ENCODE data around the gene DNAJB8.

The DNAJB8 gene

GRCh38 chr3:128466840-128467541 is at the start of gene DNAJB8:
Gene DNAJB8 (minus strand): TSS chr3:128466890. CDS start chr3:128463245, 3,645 bp downstream.
- no peak for DNase-seq (ENCODE audit: low read depth, low spot score)

GRCh38 chr3:128515967-128516366 is 49.3 kb upstream of the DNAJB8 start:
- no peak for DNase-seq (ENCODE audit: low read depth, low spot score)

- DNase-seq (ENCODE audit: low read depth, low spot score), result no peak
Observed at GRCh38 chr3:128508852-128509251, 42.2 kb upstream of the DNAJB8 start.

- no peak for DNase-seq (ENCODE audit: low read depth, low spot score)
Observed at GRCh38 chr3:128506754-128507153, 40.1 kb upstream of the DNAJB8 start.

GRCh38 chr3:128505771-128506170 is 39.1 kb upstream of the DNAJB8 start:
- no peak for DNase-seq (ENCODE audit: low read depth, low spot score)

- DNase-seq (ENCODE audit: low read depth, low spot score), result no peak
Observed at GRCh38 chr3:128504963-128505730, 38.5 kb upstream of the DNAJB8 start.

- DNase-seq (ENCODE audit: low read depth, low spot score), result no peak
Observed at GRCh38 chr3:128504533-128504915, 37.8 kb upstream of the DNAJB8 start.

GRCh38 chr3:128503751-128504532 is 37.3 kb upstream of the DNAJB8 start:
- DNase-seq (ENCODE audit: low read depth, low spot score), result no peak

GRCh38 chr3:128503164-128503651 is 36.5 kb upstream of the DNAJB8 start:
- DNase-seq (ENCODE audit: low read depth, low spot score), result no peak

- DNase-seq (ENCODE audit: low read depth, low spot score), result no peak
Observed at GRCh38 chr3:128502712-128503111, 36.0 kb upstream of the DNAJB8 start.

GRCh38 chr3:128501431-128501830 is 34.7 kb upstream of the DNAJB8 start:
- DNase-seq (ENCODE audit: low read depth, low spot score), result no peak

- DNase-seq (ENCODE audit: low read depth, low spot score), result no peak
Observed at GRCh38 chr3:128500556-128500955, 33.9 kb upstream of the DNAJB8 start.

- DNase-seq (ENCODE audit: low read depth, low spot score), result no peak
Observed at GRCh38 chr3:128499724-128500275, 33.1 kb upstream of the DNAJB8 start.

- DNase-seq (ENCODE audit: low read depth, low spot score), result no peak
Observed at GRCh38 chr3:128498901-128499530, 32.3 kb upstream of the DNAJB8 start.

- no peak for DNase-seq (ENCODE audit: low read depth, low spot score)
Observed at GRCh38 chr3:128498127-128498626, 31.5 kb upstream of the DNAJB8 start.

- no peak for DNase-seq (ENCODE audit: low read depth, low spot score)
Observed at GRCh38 chr3:128497305-128498126, 30.8 kb upstream of the DNAJB8 start.

GRCh38 chr3:128496602-128497304 is 30.1 kb upstream of the DNAJB8 start:
- DNase-seq (ENCODE audit: low read depth, low spot score), result no peak

- no peak for DNase-seq (ENCODE audit: low read depth, low spot score)
Observed at GRCh38 chr3:128496019-128496601, 29.4 kb upstream of the DNAJB8 start.

- no peak for DNase-seq (ENCODE audit: low read depth, low spot score)
Observed at GRCh38 chr3:128495435-128495970, 28.8 kb upstream of the DNAJB8 start.
